H9 (cell line): ENCODE results near the gene SPRR5. TPM values are rescaled to one million over a fixed set of nuclear protein-coding genes. Genes with fewer than 3 reads are reported as not detected.

ENCODE experiments used
- DNase-seq: peaks from one replicate; pipeline ENCODE4 v3.0.0-alpha.2; 2017
- H2AFZ ChIP-seq: one replicate; pipeline ENCODE4 v1.6.1; 2013; ENCODE audit warnings: mild to moderate bottlenecking, low read length, control low read depth, moderate library complexity
- H2AK5ac ChIP-seq: 2 replicates; pipeline ENCODE4 v1.6.1; 2013; ENCODE audit warnings: low read length, control low read depth, mixed read lengths; ENCODE audit not compliant: insufficient read length
- H2BK120ac ChIP-seq: one replicate; pipeline ENCODE4 v1.6.1; 2013; ENCODE audit warnings: low read depth, mild to moderate bottlenecking, low read length, control low read depth, inconsistent platforms; ENCODE audit not compliant: poor library complexity, severe bottlenecking
- H2BK12ac ChIP-seq: 2 replicates; pipeline ENCODE4 v1.6.1; 2013; ENCODE audit warnings: low read length, control low read depth, mixed read lengths, low read depth; ENCODE audit not compliant: insufficient read length
- H2BK15ac ChIP-seq: 2 replicates; pipeline ENCODE4 v1.6.1; 2013; ENCODE audit warnings: low read depth, low read length, control low read depth
- H2BK20ac ChIP-seq: one replicate; pipeline ENCODE4 v1.6.1; 2013; ENCODE audit warnings: low read depth, mild to moderate bottlenecking, low read length, control low read depth, inconsistent platforms; ENCODE audit not compliant: poor library complexity, severe bottlenecking
- H2BK5ac ChIP-seq: 2 replicates; pipeline ENCODE4 v1.6.1; 2013; ENCODE audit warnings: low read length, control low read depth, mixed read lengths; ENCODE audit not compliant: insufficient read length
- H3K14ac ChIP-seq: 2 replicates; pipeline ENCODE4 v1.6.1; 2013; ENCODE audit warnings: low read length, control low read depth; ENCODE audit not compliant: insufficient read depth
- H3K18ac ChIP-seq: 2 replicates; pipeline ENCODE4 v1.6.1; 2013; ENCODE audit warnings: low read depth, mild to moderate bottlenecking, mixed read lengths, low read length, control low read depth; ENCODE audit not compliant: insufficient read length
- H3K23ac ChIP-seq: 2 replicates; pipeline ENCODE4 v1.6.1; 2013; ENCODE audit warnings: low read length, control low read depth, mixed read lengths, low read depth; ENCODE audit not compliant: insufficient read length
- H3K23me2 ChIP-seq: 2 replicates; pipeline ENCODE4 v1.6.1; 2013; ENCODE audit warnings: low read depth, mild to moderate bottlenecking, mixed read lengths, low read length, control low read depth; ENCODE audit not compliant: insufficient read length, poor library complexity, severe bottlenecking
- H3K27ac ChIP-seq: 2 replicates; pipeline ENCODE4 v1.5.1; 2013; ENCODE audit warnings: low read length, control low read depth, mixed read lengths, low read depth; ENCODE audit not compliant: insufficient read length
- H3K27me3 ChIP-seq: 2 replicates; pipeline ENCODE4 v1.6.1; 2013; ENCODE audit warnings: low read length, control low read depth, inconsistent platforms; ENCODE audit not compliant: insufficient read depth
- H3K4ac ChIP-seq: 2 replicates; pipeline ENCODE4 v1.6.1; 2013; ENCODE audit warnings: low read depth, mild to moderate bottlenecking, control low read depth, inconsistent platforms, low read length, moderate library complexity
- H3K4me1 ChIP-seq: 2 replicates; pipeline ENCODE4 v1.6.1; 2013; ENCODE audit warnings: low read length, control low read depth, inconsistent platforms; ENCODE audit not compliant: insufficient read depth
- H3K4me2 ChIP-seq: 2 replicates; pipeline ENCODE4 v1.6.1; 2013; ENCODE audit warnings: low read length, control low read depth, mixed read lengths; ENCODE audit not compliant: insufficient read length, insufficient read depth
- H3K56ac ChIP-seq: 2 replicates; pipeline ENCODE4 v1.6.1; 2013; ENCODE audit warnings: low read depth, mild to moderate bottlenecking, mixed read lengths, low read length, control low read depth; ENCODE audit not compliant: insufficient read length
- H3K79me1 ChIP-seq: 2 replicates; pipeline ENCODE4 v1.6.1; 2013; ENCODE audit warnings: low read depth, mild to moderate bottlenecking, moderate library complexity, low read length, control low read depth, inconsistent platforms; ENCODE audit not compliant: insufficient read depth, poor library complexity, severe bottlenecking
- H3K79me2 ChIP-seq: 2 replicates; pipeline ENCODE4 v1.6.1; 2013; ENCODE audit warnings: low read length, control low read depth, inconsistent platforms; ENCODE audit not compliant: insufficient read depth
- H3K9ac ChIP-seq: 2 replicates; pipeline ENCODE4 v1.6.1; 2013; ENCODE audit warnings: low read length, control low read depth, mixed read lengths; ENCODE audit not compliant: insufficient read length; ENCODE audit errors: extremely low read depth
- H3K9me3 ChIP-seq: one replicate; pipeline ENCODE4 v1.6.1; 2013; ENCODE audit warnings: low read depth, low read length, inconsistent platforms; ENCODE audit not compliant: control insufficient read depth
- H3T11ph ChIP-seq: one replicate; pipeline ENCODE4 v1.6.1; 2013; ENCODE audit warnings: mild to moderate bottlenecking, low read length, control low read depth, inconsistent platforms
- H4K20me1 ChIP-seq: one replicate; pipeline ENCODE4 v1.6.1; 2013; ENCODE audit not compliant: control insufficient read depth, insufficient read length, insufficient read depth
- H4K5ac ChIP-seq: 2 replicates; pipeline ENCODE4 v1.6.1; 2013; ENCODE audit warnings: low read depth, mild to moderate bottlenecking, mixed read lengths, low read length, control low read depth; ENCODE audit not compliant: insufficient read length
- H4K8ac ChIP-seq: replicated peaks from 2 replicates; pipeline ENCODE4 v1.6.1; 2013; ENCODE audit warnings: low read length, control low read depth, mixed read lengths, low read depth; ENCODE audit not compliant: insufficient read length
- H4K91ac ChIP-seq: 2 replicates; pipeline ENCODE4 v1.6.1; 2013; ENCODE audit warnings: low read depth, mild to moderate bottlenecking, moderate library complexity, mixed read lengths, low read length, control low read depth; ENCODE audit not compliant: insufficient read length
- H3K27ac Mint-ChIP-seq, 3 experiments: 2 replicates in 2 of 3; 3 replicates in 1 of 3; pipeline ENCODE4 v1.8.0; 2020 to 2021; ENCODE audit warnings: mixed read lengths in 3 of 3, mild to moderate bottlenecking in 1 of 3, moderate library complexity in 1 of 3
- H3K27me3 Mint-ChIP-seq: 2 replicates; pipeline ENCODE4 v1.8.0; 2021; ENCODE audit warnings: low read depth, mild to moderate bottlenecking, moderate library complexity, mixed read lengths
- H3K36me3 Mint-ChIP-seq, 3 experiments: 2 replicates in 2 of 3; 3 replicates in 1 of 3; pipeline ENCODE4 v1.8.0; 2020 to 2021; ENCODE audit warnings: low read depth in 3 of 3, mixed read lengths in 3 of 3; ENCODE audit not compliant: insufficient read depth in 1 of 3
- H3K4me1 Mint-ChIP-seq, 2 experiments: 2 replicates each; pipeline ENCODE4 v1.8.0; 2020; ENCODE audit warnings: mixed read lengths in 2 of 2
- H3K4me3 Mint-ChIP-seq, 2 experiments: 2 replicates in 1 of 2; 3 replicates in 1 of 2; pipeline ENCODE4 v1.8.0; 2020 to 2021; ENCODE audit warnings: mild to moderate bottlenecking in 2 of 2, mixed read lengths in 2 of 2, moderate library complexity in 1 of 2
- H3K9me3 Mint-ChIP-seq, 2 experiments: 2 replicates in 1 of 2; 3 replicates in 1 of 2; pipeline ENCODE4 v1.8.0; 2020; ENCODE audit warnings: mild to moderate bottlenecking in 2 of 2, mixed read lengths in 2 of 2, moderate library complexity in 1 of 2
- CTCF ChIP-seq: fragments of 200-600 bp; sonication (generic); conservative IDR thresholded peaks from 3 replicates; pipeline ENCODE4 v1.8.0; 2021; ENCODE audit warnings: antibody characterized with exemption, mild to moderate bottlenecking
- WGBS: extraction: QIAGEN DNeasy Blood & Tissue Kit; methylation state at CpG from one replicate; pipeline ENCODE4 v1.1.7; 2013; ENCODE audit warnings: missing lambda C conversion rate, low lambda C conversion rate, mixed read lengths; ENCODE audit not compliant: insufficient read length; ENCODE audit errors: extremely low coverage; 5-methylcytosine and 5-hydroxymethylcytosine counted together
- total RNA-seq: library from RNA; stranded (reverse); gene quantifications from 2 replicates; pipeline ENCODE4 v1.2.1, GENCODE V29; 2021

SPRR5 gene
- total RNA-seq, 1 experiment from 2014 or later, result not detected

GRCh38 chr1:152951711-152952110 lies 4.7 kb downstream of the SPRR5 start:
- H3K27ac Mint-ChIP-seq, result no peak overlapping the region
- WGBS, result no CpG with 5 or more reads among the region's 5 CpGs
- no peak overlapping the region for H2BK12ac ChIP-seq

More at GRCh38 chr1:152951711-152952110, 4.7 kb downstream of the SPRR5 start:
- Histone ChIP-seq H3K14ac (no peak overlapping the region), H3K79me2 (no peaks in the 10 kb centered on the region), H2AFZ (no peak overlapping the region), H3K9ac (no peak overlapping the region), H3T11ph (no peak overlapping the region), H2AK5ac (no peak overlapping the region), H3K23me2 (no peaks in the 10 kb centered on the region), H2BK5ac (no peak overlapping the region), H2BK120ac (no peak overlapping the region), H3K27ac (no peak overlapping the region), H3K56ac (no peak overlapping the region), H3K79me1 (no peaks in the 10 kb centered on the region), H3K4ac (no peak overlapping the region), H3K27me3 (no peaks in the 10 kb centered on the region), H4K5ac (no peak overlapping the region), H3K18ac (no peak overlapping the region), H2BK15ac (no peak overlapping the region), H2BK20ac (no peak overlapping the region), H3K9me3 (no peaks in the 10 kb centered on the region), H4K8ac (no peak overlapping the region), H3K23ac (no peak overlapping the region), H3K4me1 (no peaks in the 10 kb centered on the region), H4K91ac (no peak overlapping the region), H3K4me2 (no peak overlapping the region), H4K20me1 (no peaks in the 10 kb centered on the region)
- H3K4me3 Mint-ChIP-seq, result no peak overlapping the region
- peaks cover 33 to 57% of the 10 kb centered on the region in 2 experiments for H3K9me3 Mint-ChIP-seq
- no peak for TF ChIP-seq CTCF
- peaks cover 9% of the 10 kb centered on the region for H3K27me3 Mint-ChIP-seq
- H3K4me1 Mint-ChIP-seq, result no peaks in the 10 kb centered on the region
- no peaks in the 10 kb centered on the region for H3K36me3 Mint-ChIP-seq
- no peak for DNase-seq
